Activated naive CD4-positive, alpha-beta T cell treated with anti-CD3 and anti-CD28 coated beads, Interleukin-2, amount 50 U/mL, for 16 hours (primary cell): Measurements from ENCODE around the gene ARHGAP6.
"Not testable (repeated sequence)": the region's sequence is repeated elsewhere in the genome, so short reads cannot be mapped to it uniquely, and the experiment has no call there.

Experiments
- DNase-seq: peaks from one replicate; pipeline ENCODE4 v3.0.0-alpha.2; 2020

The ARHGAP6 gene

DNA sequence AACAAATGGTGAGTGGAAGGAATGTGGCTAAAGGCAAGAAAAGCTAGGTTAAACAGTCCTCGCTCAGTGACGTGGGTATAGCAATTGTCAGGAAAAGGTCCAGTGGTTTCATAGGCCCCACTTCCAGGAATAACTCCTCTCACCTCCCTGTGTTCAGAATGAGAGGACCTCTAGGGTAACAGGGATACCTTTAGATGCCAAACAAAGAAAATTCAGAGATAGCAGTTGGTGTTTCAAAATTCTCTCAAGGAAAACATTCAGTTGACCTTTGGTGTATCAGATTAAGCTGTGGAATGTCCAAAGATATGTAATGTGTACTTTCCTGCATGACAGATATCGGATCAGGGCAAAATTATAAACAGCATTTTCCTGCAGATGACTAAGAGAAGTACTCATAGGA lies 155.9 kb downstream of the ARHGAP6 start:
- no peak for DNase-seq

DNA sequence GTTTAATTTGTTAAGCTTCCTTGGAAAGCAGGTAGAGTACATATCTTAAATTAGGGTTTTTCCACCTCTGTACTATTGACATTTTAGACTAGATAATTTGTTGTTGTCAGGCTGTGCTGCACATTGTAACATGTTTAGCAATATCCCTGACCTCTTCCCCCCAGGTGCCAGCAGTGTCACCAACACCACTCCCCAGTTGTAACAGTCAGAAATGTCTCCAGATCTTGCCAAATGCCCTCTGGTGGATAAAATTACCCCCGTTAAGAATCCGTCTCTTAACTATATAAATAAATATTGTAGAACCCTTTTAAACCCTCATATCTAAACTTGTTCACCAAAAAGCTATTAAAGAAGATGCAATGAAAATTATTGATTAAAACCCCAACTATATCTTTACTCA lies 161.5 kb downstream of the ARHGAP6 start:
- DNase-seq = no peak

DNA sequence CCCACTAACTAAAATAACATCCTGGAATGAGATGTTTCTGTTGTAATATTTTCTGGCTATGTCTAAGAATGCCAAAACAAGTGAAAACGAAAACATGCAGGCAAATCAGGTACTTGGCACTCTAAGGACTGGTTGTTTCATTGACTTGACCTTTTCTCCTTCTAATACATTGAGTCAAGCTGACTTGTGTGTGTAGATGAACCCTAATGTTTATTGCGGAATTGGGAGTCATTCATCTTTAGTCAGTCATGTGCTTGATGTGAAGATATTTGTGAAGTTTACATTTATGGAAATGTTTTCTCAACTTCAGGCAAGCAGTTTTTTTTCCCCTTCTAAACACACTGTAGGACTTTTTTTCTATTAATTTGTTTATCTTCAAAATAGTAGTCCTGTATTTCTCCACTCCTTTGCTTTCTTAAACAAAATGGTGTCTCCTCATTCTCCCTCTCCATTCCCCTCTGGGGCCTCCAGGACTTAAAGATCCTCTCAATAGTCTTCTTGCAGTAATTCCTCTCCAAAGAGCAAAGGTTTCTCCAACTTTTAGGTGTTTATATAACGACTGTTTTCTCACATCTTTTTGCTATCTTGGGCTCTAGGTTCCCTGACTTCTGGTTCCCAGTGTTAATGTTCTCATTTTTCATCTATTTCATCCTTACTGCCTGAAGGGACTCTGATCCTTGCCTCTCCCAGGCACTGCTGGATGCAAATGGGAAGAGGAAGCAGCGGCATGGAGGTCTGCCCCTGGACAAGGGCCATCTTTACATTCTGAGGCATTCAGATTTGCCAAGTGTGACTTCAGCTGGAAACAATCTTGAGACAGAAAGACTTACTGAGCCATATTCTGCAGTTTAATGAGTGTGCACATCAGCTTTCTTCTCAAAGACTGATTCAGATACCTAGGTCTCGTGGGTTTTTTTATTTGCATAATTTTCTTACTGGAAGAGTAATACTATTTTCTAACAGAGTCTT lies 166.4 kb downstream of the ARHGAP6 start:
- DNase-seq = no peak

DNA sequence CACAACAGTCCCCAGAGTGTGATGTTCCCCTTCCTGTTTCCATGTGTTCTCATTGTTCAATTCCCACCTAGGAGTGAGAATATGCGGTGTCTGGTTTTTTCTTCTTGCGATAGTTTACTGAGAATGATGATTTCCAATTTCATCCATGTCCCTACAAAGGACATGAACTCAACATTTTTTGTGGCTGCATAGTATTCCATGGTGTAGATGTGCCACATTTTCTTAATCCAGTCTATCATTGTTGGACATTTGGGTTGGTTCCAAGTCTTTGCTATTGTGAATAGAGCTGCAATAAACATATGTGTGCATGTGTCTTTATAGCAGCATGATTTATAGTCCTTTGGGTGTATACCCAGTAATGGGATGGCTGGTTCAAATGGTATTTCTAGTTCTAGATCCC lies 174.3 kb downstream of the ARHGAP6 start:
- DNase-seq = not testable (repeated sequence)

DNA sequence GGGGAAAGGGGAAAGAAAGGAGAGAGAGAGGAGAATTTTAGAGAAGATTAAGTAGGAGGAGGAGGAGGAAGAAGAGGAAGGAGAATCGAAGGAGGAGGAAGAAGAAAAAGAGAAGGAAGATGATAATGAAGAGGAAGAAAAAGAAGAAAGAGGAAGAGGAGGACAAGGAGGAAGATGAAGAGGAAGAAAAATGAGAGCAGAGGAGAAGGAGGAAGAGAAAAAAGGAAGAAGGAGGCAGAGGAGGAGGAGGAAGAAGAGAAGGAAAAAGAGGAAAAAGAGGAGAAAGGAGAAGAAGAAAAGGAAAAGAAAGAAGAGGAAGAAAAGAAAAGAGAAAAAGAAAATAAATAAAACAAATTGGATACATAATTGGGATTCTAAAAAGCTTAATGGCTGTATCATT lies 181.4 kb downstream of the ARHGAP6 start:
- no peak for DNase-seq

DNA sequence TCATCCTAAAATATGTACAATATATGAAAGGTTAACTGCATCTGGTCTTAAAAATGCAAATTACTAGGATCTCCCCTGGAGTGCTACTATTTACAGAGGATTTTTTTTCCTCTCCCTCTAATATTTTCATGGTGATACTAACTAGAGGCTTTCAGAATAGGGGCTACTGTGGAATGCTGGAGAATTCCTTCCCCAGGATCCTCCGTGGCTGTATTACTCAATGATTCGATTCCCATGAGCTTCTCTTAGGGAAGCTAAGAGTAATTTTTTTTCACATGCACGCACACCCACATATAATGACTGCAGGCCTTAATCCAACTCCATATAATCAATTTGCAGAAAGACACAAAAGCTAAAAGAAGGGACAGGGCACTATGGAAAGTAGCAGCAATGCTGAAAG lies 184.7 kb downstream of the ARHGAP6 start:
- DNase-seq = no peak

DNA sequence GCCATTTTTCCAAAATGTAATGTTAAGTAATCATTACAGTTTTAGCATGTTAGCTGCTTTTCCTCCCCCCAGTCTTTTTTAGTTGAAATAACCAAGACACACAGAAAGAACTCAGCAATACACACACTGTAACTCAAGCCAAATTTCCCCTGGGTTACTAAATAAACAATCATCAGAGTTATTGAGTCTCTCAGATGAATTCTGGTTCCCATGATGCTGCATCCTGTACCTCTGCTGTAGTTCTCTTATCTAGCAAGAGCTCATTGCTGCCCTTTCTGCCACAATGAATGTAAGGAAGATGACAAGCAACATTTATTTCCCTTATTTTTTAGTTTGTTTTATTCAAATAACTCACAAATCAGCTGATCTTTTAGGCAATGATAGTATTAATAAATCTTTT lies 185.1 kb downstream of the ARHGAP6 start:
- DNase-seq = no peak

DNA sequence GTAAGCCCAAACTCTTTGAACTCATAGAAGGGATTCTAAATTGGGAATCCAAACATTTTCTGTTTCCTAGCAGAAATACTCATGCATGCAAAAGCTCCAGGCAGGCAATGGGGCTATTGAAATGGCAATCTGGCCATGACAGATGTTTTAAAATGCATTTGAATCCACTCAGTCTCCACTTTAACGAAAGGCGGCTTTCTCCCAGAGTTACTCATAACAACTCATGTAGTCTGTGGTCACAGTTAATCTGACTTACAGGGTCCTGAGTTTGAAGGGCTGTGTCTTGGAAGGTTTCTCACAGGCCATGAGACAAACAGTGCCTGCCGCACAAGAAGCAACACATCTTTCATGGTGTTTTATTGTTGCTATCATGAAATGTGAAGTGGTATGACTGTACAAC lies 186.8 kb downstream of the ARHGAP6 start:
- no peak for DNase-seq

DNA sequence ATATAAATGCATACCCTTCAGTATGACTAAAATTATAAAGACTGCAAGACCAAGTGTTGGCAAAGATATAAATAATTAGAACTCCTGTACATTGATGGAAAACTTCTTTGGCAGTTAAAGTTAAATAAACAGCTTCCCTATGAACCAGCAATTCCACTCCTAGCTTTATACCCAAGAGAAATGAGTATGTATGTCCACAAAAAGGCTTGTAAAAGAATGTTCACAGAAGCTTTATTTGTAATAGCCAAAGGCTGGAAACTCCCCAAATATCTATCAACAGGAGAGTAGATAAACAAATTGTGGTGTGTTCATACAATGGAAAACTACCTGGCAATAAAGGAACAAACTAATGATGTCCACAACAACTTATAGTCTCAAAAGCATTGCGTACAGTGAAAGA lies 187.7 kb downstream of the ARHGAP6 start:
- DNase-seq = no peak

DNA sequence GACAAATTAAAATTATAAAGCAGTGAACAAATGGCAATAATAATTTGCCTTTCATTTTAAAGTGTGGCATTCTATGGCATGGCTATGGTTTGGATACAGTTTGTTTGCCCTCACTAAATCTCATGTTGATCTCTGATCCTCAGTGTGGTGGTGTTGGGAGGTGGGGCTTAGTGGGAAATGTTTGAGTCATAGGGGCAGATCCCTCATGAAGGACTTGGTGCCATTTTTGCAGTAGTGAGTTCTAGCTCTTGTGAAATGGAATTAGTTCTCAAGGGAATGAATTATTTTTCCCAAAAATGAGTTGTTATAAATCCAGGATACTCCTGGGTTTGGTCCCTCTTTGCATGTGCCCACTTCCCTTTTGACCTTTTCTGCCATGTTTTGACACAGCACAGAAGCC lies 191.1 kb downstream of the ARHGAP6 start:
- no peak for DNase-seq

DNA sequence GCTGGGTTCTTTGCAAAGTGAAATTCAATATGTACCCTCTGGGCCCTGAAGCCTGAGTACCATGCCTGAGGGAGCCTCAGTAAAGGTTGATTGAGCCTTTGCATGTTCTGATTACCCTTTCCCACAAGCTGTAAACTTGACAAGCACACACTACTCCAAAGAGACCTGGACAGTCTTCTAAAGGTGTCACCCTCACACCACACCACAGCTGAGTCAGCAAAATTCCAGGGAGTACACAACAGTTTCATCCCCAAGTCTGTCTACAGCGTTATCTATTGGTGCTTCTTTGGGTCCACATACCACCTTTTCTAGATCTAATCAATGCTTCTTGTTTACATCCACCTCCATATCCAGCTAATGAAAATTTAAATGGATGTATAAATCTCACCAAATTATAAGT lies 191.7 kb downstream of the ARHGAP6 start:
- DNase-seq = no peak

DNA sequence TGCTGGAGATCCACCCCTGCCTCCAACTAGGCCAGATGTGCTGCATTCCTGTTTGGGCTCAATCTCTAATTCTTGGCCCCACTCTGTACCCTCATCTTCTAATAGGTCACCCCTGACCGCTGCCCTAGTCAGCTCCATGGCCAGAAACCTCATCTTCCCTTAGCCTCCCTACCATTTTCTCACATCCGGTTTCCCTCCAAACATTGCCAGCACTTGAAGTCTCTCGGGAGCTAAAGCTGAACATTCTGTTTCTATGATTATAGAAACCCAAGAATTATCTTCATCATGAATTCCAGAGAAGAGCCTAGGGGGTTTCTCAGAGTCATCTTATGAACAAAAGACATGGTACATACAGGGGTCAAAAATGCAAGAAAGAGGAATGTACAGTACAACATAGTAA lies 192.8 kb downstream of the ARHGAP6 start:
- no peak for DNase-seq

DNA sequence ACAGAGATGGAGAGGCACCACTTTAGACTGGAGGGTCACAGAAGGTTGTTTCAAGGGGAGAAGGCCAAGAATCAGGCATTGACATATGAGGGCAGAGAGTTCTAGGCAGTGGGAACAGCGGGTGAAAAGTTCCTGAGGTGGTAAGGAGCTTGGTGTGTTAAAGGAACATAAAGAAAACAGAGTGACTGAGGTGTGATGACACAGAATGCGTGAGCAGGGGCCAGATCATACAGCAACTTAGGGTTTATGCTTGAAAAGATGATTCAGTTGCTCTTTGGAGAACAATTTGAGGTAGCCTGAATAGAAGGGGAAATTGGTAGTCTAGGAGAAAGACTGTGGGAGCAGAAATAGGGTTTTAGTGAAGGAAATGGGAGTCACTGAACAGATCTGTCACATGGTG lies 193.3 kb downstream of the ARHGAP6 start:
- no peak for DNase-seq

DNA sequence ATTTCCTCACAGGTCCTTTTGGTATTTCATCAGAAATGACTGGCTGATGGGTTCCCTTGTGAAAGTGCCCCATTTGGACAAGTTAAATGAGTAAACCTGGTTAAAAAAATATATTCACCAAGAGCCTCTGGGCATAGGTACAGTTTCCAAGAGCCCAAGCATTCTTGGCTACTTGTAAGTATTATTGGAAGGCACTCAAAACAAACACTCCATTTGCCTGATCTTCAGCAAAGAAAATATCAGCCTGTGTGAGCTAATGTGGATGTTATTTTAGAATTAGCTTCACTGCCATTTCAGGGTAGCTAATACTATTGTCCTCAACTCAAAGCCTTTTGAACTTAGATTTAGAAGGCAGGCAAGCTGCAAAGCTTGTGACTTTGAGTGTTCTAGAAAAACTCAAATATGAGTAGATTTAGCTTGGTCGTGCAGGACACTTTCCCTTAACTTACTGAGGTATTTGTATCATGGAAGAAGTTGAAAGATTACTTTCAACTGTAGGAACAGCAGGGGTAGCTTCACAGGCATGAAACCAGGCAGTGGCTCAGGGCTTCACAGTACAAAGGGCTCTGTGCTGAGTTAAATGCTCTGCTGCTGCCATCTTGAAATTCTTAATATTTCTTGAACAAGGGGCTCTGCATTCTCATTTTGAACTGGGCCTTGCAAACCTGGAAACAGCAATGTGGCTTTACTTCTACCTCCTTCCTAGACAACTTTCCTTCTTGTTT lies 195.3 kb downstream of the ARHGAP6 start:
- DNase-seq = no peak

DNA sequence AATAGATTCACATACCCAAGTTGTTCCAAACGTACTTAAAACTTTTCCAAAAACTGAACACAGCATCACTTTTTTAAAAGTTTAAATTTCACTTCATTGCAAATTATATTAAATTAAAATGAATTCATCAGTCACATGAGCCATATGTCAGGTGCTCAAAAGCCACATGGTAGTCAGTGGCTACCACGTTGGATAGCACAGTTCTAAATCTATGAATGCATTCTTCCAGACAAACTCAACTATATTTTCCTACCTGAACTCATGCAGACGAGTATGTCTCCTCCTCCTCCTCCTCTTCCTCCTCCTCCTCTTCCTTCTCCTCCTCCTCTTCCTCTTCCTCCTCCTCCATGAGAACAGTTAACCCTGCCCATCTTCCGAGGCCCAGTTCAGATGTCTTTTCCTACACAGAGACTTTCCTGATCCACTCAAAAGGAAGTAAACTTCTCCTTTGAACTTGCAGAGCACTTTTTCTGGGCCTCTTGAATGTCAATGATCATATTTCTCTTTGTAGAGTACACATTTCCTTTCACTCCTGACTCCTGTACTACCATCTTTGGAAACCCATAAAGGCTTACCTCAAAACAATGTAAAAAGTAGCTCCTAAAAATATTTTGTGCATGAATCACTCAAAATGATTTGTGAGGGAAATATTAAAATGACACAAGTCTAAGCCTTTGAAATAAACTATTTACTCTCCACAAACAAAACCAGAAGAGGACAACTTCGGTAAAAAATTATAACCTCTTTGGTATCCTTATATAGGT lies 199.9 kb downstream of the ARHGAP6 start:
- no peak for DNase-seq

DNA sequence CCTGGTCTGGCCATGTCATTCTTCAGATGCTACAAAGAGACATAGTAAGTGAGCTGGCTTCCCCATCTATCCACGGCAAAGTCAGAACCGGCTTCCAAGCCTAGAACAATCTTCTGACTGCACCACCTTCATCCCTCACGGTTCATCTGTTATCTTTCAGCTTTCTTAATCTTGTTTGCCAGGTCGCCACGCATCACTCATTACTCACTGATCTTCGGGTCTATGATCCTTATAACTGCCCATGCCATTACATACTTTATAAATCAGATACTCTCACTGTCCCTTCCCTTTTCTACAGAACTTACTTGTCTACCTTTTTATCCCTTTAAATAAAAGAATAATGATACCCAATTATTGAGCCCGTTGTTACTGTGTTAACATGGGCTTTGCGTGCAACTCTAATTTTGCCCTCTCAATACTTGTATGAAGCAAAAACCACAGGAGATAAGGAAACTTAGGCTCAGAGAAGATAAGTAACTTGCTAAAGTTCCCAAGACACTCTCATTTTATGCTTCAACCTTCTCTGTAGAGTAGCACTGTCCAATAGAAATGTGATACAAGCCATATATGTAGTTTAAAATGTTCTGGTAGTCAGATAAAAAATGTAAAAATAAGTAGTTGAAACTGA lies 200.8 kb downstream of the ARHGAP6 start:
- no peak for DNase-seq

DNA sequence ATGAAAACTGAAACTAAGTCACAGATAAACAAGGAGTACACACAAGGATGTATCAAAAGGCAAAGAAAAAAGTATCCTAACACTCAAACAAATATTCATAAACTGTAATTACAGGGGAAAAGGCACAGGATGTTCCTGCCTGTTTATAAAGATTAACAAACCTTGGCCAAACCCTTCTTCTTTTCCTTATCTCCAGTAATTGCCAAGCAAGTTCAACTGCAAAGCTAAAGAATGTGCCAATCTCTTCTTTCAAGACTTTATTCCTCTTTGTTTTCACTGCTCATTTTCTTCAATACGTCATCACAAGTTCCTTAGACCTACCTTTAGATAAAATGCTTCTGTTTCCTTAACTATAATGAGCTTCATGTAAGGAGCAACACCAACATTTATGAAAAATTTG lies 201.3 kb downstream of the ARHGAP6 start:
- no peak for DNase-seq

DNA sequence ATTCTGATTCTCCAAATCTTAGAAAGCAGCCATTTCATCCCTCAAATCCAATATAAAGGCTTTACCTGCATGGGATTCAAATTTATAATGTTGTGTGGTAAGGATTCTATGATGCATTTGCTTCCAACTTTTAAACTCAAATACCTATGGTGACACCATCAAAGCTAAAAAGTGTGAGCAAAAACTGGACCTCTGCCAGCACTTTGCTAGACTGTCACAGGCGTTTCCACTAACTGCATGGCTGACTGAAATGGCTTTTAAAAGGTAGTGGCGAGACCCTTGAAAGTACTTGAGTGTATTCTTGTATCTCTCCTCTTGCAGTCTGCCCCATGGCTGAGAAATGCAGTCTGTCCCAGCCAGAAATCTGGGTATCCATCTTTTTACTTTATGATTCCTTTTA lies 203.1 kb downstream of the ARHGAP6 start:
- DNase-seq = no peak

DNA sequence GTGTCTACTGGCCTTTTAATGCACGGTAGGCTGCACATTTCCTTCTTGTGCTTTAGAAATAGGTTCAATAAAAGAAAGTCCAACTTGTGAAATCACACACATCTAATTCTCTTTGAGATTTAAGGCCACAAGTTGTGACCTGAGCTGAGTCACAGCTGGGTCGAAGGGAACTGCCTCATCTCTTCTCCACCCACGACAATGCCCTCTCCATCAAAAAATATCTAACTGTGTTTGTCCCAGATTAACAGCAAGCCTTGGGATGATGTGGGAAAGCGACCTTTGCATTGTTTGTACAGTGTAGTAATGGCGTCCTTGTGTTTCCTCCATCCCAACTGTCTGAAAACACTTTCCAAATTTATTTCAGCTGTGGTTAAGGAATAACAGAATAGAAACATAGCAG lies 203.6 kb downstream of the ARHGAP6 start:
- no peak for DNase-seq

DNA sequence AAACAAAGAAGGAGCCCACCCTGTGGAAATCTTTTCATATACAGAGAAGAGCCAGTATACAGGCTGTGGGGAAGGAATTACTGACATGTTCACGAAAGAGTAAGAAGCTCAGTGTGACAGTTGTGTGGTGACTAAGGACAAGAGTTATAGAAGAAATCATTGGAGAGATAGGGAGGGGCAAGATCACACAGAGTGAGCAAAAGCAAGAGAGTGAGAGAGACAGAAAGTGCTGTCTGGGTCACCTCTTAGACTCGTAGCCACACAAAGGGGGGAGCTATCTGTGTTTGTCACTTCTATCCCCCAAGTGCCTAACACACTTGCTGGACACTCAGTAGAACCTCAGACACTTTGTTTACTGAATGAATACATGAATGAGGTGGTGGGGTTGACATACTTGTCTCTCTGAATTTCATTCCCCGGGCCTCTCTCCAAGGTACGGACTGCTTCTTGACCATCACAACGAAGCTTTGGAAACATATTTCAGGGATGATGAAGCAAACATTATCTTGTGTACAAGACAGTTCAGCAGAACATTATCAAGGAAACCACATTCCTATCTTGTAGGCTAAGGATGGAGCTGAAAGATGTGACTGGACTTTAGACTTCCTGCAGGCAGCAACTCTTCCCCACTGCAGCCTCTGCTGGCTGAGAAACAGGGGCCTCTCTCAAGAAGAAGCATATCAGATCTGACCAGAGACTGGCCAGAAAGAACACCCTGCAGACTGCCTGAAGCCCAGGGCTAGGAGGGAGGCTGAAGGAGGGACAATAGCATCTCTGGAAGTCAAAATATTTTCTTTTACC lies 204.3 kb downstream of the ARHGAP6 start:
- DNase-seq = no peak

DNA sequence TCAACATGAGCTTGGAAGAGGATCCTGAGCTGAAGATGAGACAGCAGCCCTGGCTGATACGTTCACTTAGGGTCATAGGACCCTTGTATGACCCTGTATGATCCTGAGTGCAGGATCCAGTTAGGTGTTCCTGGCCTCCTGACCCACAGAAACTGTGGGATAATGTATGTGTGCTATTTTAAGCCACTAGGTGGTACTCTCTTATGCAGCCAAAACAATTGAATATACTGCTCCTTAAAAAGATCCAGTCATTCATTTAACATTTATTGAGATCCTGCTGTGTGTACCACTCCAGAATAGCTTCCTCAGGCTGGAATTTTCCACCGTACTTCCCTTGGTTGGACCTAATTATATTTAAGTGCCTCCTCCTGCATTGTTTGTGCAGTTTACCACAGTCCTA lies 205.4 kb downstream of the ARHGAP6 start:
- DNase-seq = no peak

DNA sequence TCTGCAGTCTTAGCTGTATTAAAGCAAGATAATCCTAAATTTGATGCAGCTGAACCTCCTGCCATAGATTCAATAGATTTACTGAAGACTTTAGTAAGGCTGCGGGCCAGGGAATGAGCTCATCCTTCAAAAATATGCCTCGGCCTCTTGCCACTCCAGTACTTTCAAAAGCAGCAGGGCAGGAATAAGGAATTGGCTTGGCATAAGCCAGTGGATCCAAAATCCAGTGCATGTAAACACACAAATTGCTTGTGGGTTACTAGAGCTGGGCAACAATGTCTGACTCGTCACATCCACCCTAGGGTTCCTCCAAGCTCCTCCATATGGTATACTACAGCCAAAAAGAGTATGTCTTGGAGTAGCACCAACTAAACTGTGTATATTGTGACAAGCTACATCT lies 207.6 kb downstream of the ARHGAP6 start:
- no peak for DNase-seq
